ENCODE results near the gene RFPL2.
"Not testable (repeated sequence)": the region's sequence is repeated elsewhere in the genome, so short reads cannot be mapped to it uniquely, and the experiment has no call there.

Gene RFPL2

DNA sequence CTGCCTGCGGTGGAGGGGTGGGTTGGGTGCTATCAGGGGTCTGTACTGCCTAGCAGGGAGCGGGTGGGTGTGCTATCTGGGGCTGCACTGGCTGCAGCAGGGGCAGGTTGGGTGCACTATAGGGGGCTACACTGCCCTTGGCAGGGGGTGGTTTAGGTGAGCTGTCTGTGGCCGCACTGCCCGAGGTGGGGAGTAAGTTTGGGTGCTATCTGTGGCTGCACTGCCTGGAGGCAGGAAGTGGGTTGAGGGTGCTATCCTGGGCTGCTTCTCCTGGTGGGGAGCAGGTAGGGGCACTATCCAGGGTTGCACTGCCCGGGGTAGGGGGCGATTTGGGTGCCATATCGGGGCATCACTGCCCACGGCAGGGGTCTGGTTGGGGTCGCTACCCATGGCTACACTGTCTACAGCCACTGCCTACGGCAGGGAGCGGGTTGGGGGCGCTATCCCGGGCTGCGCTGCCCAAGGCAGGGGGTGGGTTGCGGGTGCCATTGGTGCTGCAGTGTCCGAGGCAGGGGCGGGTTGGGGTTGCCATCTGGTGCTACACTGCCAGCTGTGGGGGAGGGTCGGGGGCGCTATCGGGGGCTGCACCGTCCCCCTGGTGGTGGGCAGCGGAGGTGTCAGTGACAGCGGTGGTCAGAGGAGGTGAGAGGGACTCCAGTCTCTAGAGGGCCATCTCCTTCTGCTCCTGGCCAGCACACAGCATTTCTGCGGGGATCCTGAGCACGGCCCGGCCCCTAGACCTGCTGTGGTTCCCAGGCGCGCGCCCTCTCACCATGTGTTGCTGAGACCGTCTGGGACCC is 1.3 kb upstream of the RFPL2 start:
- no peak for FAIRE-seq

DNA sequence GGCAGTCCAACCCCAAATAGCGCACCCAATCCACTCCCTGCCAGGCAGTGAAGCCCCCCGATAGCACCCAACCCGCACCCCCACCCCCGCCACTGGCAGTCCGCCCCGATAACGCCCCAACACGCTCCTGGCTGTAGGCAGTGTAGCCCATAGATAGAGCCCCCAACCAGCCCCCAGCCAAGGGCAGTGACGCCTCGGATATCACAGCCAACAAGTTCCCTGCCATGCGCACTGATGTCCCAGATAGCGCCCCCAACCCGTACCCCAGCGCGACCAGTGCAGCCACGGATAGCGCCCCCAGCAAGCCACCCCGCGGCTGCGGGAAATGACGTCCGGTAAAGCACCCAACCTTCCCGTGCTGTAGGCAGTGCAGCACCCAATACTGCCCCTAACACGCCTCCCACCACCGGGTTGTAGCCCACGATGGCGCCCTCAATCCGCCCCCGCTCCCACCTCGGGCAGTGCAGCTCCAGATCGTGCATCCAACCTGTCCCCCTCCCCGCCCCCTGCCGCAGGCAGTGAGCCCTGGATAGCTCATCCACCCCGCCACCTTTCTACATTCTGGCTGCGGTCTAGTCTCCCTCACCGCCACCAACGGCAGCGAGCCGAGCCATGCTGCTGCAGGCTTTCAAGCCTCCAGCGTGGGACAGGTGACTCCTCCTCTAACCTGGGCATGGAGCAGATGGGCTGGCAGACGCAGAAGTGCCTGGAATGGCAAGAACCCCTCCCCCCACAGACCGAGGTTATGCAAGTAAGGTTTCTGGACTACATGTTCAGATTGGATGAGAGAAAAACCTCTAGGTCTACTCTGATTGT is 625 bp downstream of the RFPL2 start:
- no peak for FAIRE-seq

DNA sequence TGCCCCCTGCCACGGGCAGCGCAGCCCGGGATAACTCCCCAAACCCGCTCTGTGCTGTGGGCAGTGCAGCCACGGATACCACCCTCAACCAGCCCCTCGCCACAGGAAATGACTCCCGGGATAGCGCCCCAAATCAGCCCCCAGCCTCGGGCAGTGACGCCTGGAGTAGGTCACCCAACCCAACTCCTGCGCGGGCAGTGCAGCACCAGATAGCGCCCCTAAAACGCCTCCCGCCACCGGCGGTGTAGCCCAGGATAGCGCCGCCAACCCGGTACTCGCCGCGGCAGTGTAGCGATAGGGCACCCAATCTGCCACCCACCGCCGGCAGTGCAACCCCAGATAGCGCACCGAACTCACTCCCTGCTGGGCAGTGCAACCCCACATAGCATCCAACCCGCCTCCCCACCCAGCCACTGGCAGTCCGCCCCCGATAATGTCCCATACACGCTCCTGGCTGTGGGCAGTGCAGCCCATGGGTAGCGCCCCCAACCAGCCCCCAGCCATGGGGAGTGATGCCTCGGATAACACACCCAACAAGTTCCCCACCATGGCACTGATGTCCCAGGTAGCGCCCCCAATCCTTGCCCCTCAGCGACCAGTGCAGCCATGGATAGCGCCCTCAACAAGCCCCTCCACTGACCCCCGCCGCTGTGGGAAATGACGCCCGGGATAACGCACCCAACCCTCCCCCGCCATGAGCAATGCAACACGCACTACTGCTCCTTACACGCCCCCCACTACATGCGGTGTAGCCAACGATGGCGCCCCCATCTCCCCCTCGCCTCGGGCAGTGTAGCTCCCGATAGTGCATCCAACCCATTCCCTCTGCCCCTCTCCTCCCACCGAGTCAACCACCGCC is 1.5 kb downstream of the RFPL2 start:
- FAIRE-seq = no peak

DNA sequence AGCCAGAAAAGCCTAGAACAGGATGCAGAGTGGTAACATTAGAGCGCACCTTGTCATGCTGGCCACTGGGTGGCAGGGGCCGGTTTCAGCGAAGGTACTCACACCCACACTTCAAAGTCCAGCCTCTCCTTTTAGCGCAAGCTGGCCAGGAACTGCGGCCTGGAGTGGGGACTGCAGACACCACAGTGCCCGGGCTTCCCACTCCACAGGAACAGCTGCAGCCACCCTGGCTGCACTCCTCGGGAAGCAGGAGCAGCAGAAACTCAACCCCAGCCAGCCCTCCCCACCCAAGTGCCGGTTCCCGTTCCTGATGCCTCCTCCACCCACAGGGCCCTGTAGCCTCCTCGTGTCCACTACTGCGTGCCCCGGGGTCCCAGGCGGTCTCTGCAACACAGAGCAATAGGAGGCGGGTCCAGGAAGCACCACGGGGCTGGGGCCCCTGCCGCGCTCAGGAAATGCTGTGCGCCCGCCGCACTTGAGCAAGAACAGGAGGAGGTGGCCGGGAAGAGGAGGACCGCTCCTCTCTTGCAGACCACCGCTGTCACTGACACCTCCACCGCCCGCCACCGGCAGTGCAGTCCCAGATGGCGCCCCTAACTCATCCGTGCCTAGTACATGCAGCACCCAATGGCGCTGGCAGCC is 2.2 kb downstream of the RFPL2 start:
- FAIRE-seq = no peak

DNA sequence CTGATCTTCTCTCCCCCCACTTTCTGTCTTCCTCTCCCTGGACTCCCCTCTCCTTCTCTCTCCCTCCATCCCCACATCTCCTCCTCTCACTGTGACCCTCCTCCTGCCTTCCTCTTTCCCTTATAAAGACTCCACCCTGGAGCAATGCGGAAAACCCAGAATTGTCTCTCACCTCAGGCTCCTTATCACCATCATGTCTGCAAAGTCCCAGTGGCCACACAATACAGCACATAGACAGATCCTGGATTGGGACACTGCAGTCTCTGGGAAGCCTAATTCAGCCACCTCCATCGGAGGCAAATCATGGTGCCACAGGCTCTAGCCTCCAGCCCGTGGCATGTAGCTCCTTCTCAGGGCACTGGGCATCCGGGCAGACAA is 2.7 kb downstream of the RFPL2 start:
- no peak for FAIRE-seq

DNA sequence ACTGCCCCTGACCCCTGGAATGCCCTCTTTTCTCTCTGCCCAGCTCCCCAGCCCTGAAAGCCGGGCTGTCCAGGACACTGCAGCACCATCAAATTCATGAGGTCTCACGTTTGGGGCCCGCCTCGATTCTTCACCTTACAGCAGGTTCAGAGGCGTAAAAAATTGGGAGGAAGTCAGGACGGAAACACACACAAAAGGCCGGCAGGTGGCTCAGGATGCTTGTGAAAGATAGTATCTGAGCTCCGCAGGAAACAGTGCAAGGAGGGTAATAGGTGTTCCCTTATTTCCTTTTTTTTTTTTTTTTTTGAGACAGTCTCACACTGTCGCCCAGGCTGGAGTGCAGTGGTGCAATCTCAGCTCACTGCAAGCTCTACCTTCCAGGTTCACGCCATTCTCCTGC is 4.1 kb downstream of the RFPL2 start:
- no peak for FAIRE-seq

DNA sequence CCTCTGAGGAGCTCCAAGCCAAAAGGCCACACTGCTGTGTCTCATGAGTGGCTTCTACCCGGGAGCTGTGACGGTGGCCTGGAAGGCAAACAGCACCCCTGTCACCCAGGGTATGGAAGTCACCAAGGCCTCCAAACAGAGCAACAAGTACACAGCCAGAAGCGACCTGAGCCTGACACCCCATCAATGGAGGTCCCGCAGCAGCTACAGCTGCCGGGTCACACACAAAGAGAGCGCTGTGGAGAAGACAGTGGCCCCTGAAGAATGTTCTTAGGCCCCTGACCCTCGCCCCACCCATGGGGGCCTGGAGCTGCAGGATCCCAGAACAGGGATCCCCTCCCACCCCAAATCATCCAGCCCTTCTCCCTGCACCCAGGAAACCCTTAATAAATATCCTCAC is 4.9 kb downstream of the RFPL2 start:
- no peak for FAIRE-seq

DNA sequence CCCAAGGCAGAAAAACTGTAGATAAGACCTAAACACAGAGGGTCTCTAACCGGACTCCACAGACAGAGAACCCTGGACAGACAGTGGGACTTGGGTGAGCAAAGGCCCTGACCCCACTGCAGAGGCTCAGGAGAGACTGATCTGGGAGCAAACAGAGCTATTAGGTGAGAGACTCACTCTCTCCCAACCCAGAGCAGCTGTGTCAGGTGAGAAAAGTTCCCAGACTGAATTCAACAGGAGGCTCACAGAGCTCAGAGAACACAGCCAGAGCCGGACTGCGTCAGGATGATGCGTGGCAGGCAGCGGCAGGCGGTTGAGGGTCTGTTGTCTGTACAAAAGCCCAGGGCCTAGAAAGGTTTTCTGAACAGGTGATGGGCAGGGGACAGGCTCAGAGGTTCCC is 5.5 kb downstream of the RFPL2 start:
- FAIRE-seq = no peak

DNA sequence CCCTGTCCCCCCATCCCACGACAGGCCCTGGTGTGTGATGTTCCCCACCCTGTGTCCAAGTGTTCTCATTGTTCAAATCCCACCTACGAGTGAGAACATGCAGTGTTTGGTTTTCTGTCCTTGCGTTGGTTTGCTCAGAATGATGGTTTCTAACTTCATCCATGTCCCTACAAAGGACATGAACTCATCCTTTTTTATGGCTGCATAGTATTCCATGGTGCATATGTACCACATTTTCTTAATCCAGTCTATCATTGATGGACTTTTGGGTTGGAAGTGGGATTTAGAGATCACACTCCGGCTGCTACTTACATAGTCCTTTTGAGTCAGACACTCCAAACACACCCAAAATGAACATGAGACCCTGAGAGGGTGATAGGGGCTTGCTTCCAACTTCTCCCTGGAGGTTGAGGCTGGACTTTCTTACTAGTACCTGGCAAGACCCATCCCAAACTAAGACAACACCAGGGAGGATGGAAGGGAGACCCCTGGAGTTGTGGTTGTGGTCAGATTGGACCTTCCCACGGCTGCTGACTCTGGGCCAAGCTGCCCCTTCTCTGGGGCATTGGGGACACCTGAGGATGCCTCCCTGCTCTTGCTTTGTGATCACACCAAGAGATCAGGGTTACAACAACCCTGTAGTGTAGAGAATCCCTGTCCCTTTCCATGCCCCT is 7.2 kb downstream of the RFPL2 start:
- not testable (repeated sequence) for FAIRE-seq

DNA sequence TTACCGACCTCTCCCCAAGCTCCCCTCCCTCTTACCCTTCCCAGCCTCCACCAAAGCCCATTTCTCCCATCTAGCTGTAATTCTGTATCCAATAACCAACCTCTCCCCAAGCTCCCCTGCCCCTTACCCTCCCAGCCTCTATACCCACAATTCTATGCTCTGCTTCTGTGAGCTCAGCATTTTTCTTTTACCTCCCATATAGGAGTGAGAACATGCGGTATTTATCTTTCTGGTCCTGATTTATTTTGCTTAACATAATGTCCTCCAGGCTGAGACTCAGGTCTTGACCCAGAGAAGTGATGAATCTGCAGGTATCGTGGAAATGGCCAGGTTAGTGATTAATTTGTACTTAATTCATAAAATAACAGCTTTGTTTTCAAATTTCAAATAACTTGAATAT is 9.0 kb downstream of the RFPL2 start:
- FAIRE-seq = not testable (repeated sequence)

DNA sequence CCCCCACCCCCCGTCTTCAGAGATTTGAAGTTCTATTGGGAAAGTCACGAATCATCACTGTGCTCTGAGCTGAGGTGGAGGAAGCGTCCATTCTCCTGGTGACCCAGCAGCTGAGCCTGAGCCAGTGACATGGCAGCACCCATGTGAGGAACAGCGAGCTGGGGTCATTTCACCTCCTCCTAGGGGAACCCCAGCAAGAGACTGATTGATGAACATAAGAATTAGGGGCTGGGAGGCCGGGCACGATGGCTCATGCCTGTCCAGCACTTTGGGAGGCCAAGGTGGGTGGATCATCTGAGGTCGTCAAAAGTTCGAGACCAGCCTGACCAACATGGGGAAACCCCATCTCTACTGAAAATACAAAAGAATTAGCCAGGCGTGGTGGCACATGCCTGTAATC is 11.5 kb downstream of the RFPL2 start:
- FAIRE-seq = not testable (repeated sequence)

DNA sequence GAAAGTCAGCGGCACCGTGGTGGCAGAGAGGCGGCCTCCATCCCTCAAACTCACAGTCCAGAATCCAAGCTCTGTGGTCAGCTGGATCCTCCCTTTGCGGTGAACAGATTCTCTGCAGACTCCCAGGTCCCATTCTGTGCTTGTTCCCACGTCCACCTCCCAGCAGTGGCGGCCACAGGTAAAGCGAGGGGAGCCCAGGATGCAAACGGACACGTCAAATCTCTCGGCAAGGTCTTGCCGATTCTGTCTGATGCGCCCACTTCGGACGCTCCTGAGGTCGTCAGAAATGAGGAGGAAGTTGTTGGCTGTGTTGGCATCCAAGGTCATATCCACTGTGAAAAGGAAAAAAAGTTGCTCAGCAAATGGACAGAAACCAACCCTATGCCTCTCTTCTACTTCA is 13.9 kb downstream of the RFPL2 start:
- not testable (repeated sequence) for FAIRE-seq

DNA sequence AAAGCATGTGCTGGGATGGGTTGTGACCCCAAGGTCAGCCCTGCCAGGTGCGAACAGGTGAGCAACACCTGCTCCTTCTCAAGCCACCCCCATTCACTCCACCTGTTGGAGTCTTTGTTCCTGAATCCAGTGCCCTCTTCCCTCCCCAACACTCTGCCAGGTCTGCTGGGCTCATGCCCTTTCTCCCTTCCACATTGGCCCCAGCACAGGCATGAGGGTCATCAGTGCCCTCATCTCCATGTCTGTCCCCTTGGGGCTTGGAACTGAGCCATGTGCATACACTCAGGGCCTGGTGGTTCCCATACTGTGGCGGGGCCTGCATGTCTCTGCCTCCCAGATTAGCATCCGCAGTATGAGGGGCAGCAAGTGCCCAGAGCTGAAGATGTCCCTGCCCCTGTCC is 19.1 kb downstream of the RFPL2 start:
- FAIRE-seq = no peak

DNA sequence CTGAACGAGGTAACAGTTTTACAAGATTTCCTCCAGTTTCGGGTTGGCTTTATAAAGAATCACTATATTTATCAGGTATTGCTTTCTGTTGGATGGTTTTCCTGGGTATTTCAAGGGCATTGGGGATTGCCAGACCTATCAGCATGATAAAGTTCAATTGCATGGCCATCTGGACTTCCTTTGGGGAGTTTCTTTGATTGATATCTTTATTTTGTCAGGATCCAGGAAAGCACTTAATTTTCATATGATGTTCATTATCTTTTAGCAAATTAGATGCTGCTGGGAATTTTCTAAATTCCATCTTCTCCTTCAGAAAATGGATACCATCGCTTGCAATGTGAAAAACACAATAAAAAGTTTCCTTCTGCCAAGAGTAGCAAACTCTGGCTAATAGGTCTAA is 21.2 kb downstream of the RFPL2 start:
- no peak for FAIRE-seq

DNA sequence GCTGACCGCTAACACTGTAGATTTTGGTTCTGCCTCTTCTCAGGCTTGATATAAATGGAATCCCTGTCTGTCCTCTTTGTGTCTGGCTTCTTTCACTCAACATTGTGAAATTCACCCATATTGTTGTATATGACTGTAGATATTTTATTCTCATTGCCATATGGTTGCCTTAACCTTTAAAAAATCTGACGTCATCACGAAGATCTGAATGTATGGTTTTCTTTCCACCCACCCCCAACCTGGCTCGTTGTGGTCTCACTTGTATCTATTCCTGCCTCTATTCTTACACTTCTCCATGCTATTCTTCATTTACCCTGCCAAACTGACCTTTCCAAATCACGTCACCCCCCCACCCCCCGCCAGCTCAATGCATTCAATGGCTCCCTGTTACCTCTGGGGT is 23.8 kb downstream of the RFPL2 start:
- no peak for FAIRE-seq

DNA sequence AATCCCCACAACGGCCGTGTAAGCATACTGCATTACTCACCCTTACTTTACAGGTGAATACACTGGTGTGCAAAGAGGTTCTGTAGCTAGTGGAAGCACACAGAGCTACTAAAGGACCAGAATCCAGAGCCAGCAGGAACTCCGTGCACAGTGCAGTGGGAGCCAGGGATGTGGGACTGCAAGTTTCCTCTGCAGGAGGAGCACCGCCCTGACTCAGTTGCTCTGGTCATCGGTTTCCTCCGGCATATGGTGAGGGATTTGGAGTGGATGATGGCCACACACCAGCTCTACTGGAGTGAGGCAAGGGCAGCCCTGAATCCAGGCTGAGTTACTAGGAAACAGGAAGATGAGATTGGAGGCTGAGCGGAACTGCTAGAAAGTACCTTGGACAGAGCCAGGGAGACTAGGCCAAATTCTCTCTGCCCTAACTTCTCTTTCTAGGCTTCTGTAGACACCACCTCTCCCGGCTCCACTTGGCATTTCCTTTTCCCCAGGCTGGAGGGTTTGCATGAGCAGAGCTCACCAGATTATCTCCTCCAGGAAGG is 27.6 kb downstream of the RFPL2 start:
- no peak for FAIRE-seq

DNA sequence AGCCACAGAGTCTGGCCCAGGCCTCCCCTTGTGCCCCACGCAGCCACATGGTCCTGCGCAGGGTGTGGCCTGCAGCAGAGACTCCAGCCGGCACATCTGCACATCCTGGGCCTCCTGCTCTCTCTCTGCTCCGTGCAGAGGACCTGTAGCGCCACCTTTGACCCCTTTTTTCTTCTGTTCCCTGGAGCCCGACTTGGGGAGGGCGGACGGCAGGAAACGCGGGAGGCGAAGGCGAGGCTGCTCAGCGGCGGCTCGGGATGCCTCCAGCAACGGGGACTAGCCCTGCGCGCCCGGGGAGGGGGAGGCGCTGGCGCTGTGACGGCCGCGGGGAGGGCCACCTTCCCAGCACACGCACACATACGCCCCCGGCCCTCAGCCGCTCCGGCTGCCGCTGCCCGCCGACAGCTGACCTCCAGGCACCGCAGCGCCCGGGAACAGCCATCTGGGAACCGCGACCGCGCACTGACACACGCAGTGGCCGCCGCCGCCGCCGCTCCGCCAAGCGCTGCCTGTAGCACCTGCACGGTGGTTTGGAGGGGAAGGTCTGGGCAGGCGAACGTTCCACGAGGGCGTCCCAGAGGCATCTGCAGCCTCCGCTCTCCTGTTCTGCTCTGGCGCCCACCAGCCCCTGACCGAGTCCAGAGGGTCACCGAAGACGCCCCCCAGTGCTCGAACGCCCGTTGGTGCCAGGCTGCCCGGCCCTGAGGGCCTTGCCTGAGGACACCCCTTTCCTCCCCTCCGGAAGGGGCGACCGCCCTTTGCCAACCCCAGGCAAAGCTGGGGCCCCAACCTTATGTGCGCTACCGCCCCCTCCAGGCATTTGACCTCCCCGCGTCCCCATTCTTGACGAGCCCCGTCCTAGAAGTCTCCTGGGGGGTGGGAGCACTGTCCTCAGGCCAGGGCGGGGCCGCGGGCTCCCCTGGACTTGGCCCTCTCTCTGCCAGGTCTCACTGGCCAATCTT is 28.9 kb downstream of the RFPL2 start:
- FAIRE-seq = no peak

DNA sequence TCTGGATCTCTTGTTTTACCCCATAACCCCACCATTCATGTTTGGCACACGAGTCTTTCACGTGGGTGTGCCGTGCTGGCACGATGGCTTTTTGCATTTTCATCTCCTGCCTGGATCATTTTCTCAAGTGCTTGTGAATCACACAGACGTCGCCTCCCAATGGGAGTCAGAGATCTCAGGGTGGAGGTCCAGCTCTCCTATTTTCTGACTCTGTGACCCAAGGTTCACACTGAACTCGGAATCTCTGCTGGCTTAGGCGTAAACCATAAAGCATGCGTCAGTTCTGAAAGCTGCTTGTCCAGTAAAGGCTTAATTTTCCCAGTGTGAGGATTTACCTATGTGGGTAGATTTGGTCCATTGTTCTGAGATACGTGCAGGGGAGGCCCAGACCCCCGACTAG is 29.8 kb downstream of the RFPL2 start:
- FAIRE-seq = no peak

DNA sequence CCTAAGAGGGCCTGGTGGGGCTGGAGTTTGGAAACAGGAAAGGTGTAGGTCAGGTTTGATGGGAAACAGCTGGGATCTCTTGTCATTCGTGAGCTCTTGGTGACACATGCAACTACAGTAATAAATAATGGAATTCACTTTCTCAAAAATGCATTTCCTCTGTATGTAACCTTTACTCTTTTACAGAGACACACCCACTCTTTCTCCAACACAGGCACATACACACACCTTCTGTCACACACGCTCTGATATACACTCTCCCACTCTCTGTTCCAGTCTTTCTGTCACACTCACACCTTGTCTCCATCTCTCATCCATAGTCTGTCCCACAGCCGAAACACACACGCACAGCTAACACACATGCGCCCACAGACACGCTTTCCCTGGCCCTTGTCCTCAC is 39.2 kb downstream of the RFPL2 start:
- FAIRE-seq = no peak

DNA sequence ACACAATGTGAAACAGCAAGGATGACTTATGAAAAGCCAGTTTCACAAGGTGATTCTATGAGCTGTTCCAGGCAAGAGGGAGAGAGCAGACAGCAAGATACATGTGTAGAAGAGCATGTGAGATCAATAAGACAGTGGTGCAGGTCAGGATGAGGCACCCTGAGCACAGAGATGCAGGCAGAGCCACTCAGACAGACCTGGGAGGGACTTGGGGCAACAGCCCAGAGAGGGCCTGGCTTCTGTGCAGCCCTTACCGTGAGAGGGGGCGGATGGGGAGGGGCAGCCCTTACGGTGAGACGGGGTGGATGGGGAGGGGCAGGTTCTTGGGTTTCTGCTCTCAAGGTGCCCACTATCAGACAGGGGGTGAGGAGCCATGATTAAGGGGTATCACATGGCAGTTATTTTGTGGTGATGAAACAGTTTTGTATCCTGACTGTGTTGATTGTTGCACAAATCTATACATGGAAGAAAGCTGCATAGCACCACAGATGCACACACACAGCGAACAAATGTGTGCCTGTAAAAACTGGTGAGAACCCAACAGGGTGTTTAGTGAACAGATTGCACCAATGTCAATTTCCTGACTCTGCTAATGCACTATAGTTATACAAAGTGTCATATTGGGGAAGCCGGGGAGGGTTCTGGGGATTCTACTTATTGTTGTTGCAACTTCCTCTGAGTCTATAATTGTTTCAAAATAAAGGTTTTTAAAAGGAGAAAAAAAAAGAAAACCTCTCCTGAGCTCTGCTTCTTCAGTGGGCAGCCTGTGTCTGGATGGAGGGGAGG is 40.6 kb downstream of the RFPL2 start:
- FAIRE-seq = no peak

Measured in endometrium (tissue), 2 donors.